ENCODE data around the gene EOMES.

EOMES gene

GRCh38 chr3:27720899-27721716 is 1.0 kb downstream of the EOMES start:
- no peak for DNase-seq

- no peak for DNase-seq
Observed at GRCh38 chr3:27719314-27720003, 2.7 kb downstream of the EOMES start.

GRCh38 chr3:27718459-27718858 is 3.7 kb downstream of the EOMES start:
- DNase-seq: no peak

- DNase-seq: no peak
Observed at GRCh38 chr3:27717200-27717852, 4.8 kb downstream of the EOMES start.

- DNase-seq: no peak
Observed at GRCh38 chr3:27716309-27716708, 5.8 kb downstream of the EOMES start.

GRCh38 chr3:27715863-27716262 is 6.3 kb downstream of the EOMES start:
- no peak for DNase-seq

- no peak for DNase-seq
Observed at GRCh38 chr3:27715454-27715806, 6.7 kb downstream of the EOMES start.

- no peak for DNase-seq
Observed at GRCh38 chr3:27714692-27715453, 7.2 kb downstream of the EOMES start.

- no peak for DNase-seq
Observed at GRCh38 chr3:27714146-27714526, 8.0 kb downstream of the EOMES start.

GRCh38 chr3:27713435-27714145 is 8.5 kb downstream of the EOMES start:
- no peak for DNase-seq

- DNase-seq: no peak
Observed at GRCh38 chr3:27713078-27713423, 9.1 kb downstream of the EOMES start.

GRCh38 chr3:27712136-27713077 is 9.7 kb downstream of the EOMES start:
- DNase-seq: peak; percentile 70

GRCh38 chr3:27708250-27708649 is 13.9 kb downstream of the EOMES start:
- DNase-seq: no peak

GRCh38 chr3:27699067-27699466 is 23.1 kb downstream of the EOMES start:
- DNase-seq: no peak

- DNase-seq: no peak
Observed at GRCh38 chr3:27696906-27697305, 25.2 kb downstream of the EOMES start.

GRCh38 chr3:27695636-27696035 is 26.5 kb downstream of the EOMES start:
- DNase-seq: no peak

GRCh38 chr3:27688053-27688452 is 34.1 kb downstream of the EOMES start:
- DNase-seq: no peak

GRCh38 chr3:27686642-27687041 is 35.5 kb downstream of the EOMES start:
- peak; percentile 68 for DNase-seq

- DNase-seq: no peak
Observed at GRCh38 chr3:27685474-27685873, 36.6 kb downstream of the EOMES start.

- no peak for DNase-seq
Observed at GRCh38 chr3:27684302-27684701, 37.8 kb downstream of the EOMES start.

GRCh38 chr3:27681249-27681748 is 40.8 kb downstream of the EOMES start:
- peak; percentile 87 for DNase-seq

All from fibroblast of skin of abdomen (primary cell).